Activated T-helper 1 cell treated with anti-CD3 and anti-CD28 coated beads, Interleukin-2, amount 50 U/mL, for 16 hours (primary cell): ENCODE data around the gene TYW3.

Experiments
- DNase-seq, 2 donors: peaks; one replicate each; pipeline ENCODE4 v3.0.0-alpha.2; 2020; ENCODE audit warnings: low read depth in 1 of 2, low spot score in 1 of 2

TYW3 gene

DNA sequence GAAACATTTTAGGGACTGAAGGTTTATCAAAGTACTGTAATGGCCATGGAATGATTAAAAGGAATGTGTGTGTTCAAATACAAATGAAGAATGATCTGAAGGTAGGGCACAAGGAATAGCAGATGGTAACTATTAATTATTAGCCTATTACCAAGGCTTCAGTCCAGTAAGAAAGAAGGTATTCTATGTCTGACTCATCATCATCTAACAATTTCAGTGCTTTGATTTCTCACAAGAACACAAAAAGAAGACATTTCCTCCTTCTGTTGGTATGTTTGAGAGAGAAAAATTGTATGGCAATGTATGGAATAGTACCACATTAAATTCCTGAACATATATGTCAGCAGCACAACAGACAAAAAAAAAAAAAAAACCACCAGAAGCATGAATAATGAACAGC is 57.5 kb downstream of the TYW3 start:
- DNase-seq = no peak

DNA sequence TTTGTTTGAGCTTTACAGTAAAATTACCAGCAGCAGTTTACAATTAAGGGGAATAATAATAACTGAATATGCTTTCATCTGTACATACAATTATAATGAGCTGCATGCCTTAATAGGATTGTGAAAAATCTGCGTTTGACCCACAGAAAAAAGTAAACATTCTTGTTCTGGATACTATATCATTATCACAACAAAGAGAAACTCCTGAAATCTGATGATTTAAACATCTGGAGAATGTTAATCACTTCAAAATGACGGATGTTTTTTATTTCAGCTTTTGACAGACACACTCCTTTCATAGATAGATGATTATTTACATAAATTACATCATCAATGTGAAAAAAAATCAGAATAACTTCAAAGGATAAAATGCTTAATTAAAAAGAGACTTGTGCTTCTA is 58.5 kb downstream of the TYW3 start:
- no peak for DNase-seq

DNA sequence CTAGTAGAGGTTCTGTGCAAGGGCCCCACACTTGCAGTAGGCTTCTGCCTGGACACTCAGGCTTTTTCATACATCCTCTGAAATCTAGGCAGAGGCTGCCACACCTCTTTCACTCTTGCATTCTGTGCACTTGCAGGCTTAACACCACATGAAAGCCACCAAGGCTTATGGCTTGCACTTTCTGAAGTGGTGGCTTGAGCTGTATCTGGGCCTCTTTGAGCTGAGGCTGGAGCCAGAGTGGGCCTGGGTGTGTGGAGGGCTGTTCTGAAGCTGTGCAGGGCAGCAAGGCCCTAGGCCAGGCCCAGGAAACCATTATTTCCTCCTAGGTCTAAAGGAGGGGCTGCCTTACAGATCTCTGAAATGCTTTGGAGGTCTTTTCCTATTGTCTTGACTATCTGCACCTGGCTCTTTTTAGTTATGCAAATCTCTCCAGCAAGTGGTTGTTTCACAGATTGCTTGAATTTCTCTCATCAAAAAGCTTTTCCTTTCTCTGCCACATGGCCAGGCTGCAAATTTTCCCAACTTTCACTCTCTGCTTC is 66.2 kb downstream of the TYW3 start:
- DNase-seq = no peak

DNA sequence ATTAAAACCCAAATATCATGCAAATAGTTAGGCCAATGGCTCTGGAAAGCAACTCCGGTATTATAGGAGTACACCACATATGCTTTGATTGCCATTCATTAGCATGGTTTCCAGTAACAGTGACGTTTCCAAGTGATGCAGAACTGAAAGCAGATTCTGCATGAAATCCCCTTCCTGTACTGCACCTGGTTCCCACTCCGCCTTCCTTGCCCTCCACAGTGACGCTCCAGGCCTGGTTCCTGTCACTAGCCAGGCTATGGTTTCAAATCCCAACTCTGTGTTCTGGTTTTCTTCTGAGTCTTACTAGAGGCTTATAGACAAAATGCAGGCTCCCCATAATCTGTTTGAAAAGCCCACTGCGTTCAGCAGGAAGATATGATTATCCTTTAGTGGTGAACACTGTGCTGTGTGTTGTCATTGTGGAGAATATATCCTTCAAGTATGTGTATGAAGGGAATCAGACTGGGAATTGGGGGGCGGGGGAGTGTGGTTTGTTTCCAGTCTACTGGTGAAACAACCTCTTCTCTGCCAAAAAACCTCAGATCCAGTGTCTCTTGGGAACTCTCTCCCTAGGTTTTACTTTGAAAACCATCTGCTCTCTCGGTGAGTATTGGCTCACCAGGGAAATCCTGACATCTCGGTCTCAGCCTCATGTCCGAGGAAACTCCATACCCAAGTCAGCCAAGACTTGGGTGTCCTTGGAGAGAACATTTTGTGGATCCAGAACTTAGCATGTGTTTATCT is 78.7 kb downstream of the TYW3 start:
- DNase-seq = no peak

DNA sequence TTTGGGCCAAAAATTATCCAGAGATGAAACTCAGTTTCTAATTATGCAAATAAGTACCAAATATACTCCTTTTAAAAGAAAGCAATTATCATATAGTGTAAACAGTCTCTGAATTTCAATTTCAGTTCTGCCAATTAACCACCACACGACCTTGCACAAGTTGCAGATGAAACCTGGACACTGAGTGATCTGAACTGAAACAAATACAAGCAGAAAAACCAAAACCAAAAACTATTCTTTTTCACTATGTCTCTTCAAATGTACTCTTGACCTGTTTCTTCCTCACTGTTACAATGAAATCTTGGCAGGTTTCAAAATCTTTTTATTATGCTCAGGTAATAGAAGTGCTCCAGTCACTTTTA is 79.2 kb downstream of the TYW3 start:
- no peak for DNase-seq
